GM18861 (cell line): ENCODE results near the gene UBC.
"Not testable (repeated sequence)": the region's sequence is repeated elsewhere in the genome, so short reads cannot be mapped to it uniquely, and the experiment has no call there.

ENCODE experiments used
- ATAC-seq: cut with Tn5 transposase; IDR thresholded peaks from one replicate; pipeline ENCODE4 v1.9.1; 2021; ENCODE audit not compliant: unreplicated experiment

Gene UBC

GRCh38 chr12:124884587-124885438 lies 29.6 kb downstream of the UBC start:
- ATAC-seq: peak; percentile 91

- ATAC-seq: no peak
These were observed 31.0 kb downstream of the UBC start for GRCh38 chr12:124883263-124884130.

- ATAC-seq: no peak
These were observed 33.3 kb downstream of the UBC start for GRCh38 chr12:124881123-124881522.

- ATAC-seq: not testable (repeated sequence)
These were observed 34.1 kb downstream of the UBC start for GRCh38 chr12:124880335-124880734.

- no peak for ATAC-seq
These were observed 35.5 kb downstream of the UBC start for GRCh38 chr12:124878795-124879516.

- ATAC-seq: no peak
These were observed 37.0 kb downstream of the UBC start for GRCh38 chr12:124877423-124877822.

GRCh38 chr12:124876171-124876570 lies 38.3 kb downstream of the UBC start:
- no peak for ATAC-seq

- no peak for ATAC-seq
These were observed 38.7 kb downstream of the UBC start for GRCh38 chr12:124875803-124876132.

GRCh38 chr12:124874988-124875802 lies 39.3 kb downstream of the UBC start:
- no peak for ATAC-seq

GRCh38 chr12:124874188-124874587 lies 40.3 kb downstream of the UBC start:
- ATAC-seq: no peak

GRCh38 chr12:124872068-124872719 lies 42.3 kb downstream of the UBC start:
- no peak for ATAC-seq

GRCh38 chr12:124871297-124871696 lies 43.2 kb downstream of the UBC start:
- no peak for ATAC-seq

- no peak for ATAC-seq
These were observed 43.9 kb downstream of the UBC start for GRCh38 chr12:124870515-124870914.

GRCh38 chr12:124869059-124869665 lies 45.3 kb downstream of the UBC start:
- ATAC-seq: no peak

GRCh38 chr12:124868252-124869058 lies 46.0 kb downstream of the UBC start:
- no peak for ATAC-seq

GRCh38 chr12:124867401-124867930 lies 47.0 kb downstream of the UBC start:
- ATAC-seq: no peak

- no peak for ATAC-seq
These were observed 47.5 kb downstream of the UBC start for GRCh38 chr12:124866883-124867400.

- no peak for ATAC-seq
These were observed 48.1 kb downstream of the UBC start for GRCh38 chr12:124866195-124866882.
